DMS53 treated with DMSO at 0.1 percent for 48 hours (cell line): ENCODE results near the gene ZNF862.
A peak's percentile ranks its signal among the peaks of the same experiment; 100 is the strongest.
"Not testable (repeated sequence)": the region's sequence is repeated elsewhere in the genome, so short reads cannot be mapped to it uniquely, and the experiment has no call there.

ENCODE experiments used
- DNase-seq: peaks from one replicate; lab custom pipeline; 2025; ENCODE audit not compliant: unreplicated experiment; lab: John Stamatoyannopoulos, UW

ZNF862 gene

GRCh38 chr7:149879766-149880637 lies 41.8 kb downstream of the ZNF862 start:
- no peak for DNase-seq

DNA sequence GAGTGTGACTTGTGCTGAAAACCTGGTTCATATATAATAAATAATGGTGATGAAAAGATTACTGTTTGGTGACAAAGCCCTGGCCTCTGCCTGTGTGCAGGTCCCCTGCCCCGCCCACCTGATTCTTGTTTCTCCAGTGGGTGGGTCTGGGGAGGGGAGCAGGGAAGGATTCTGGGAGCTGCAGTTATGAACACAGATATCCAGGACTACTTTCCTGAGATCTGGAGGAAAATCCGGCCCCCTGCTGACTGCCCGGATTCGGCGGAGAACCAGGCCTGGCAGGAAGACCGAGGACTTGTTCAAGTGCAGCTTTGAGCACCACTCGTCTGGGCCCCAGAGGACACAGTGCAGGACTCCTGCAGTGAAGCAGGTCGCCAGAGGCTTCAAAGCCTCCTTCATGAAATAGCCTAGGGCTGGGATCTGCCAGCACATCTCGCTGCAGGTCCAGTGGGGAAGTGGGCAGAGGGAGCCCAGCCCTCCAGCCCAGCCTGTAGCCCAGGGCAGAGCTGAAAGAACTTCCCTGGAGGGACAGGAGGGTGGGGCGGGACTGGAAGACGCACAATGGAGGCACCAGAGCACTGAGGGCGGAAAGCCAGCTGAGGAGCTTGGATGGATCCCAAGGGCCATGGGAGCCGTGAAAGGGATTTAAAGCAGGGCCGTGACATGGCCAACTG lies 42.6 kb downstream of the ZNF862 start:
- DNase-seq = no peak

DNA sequence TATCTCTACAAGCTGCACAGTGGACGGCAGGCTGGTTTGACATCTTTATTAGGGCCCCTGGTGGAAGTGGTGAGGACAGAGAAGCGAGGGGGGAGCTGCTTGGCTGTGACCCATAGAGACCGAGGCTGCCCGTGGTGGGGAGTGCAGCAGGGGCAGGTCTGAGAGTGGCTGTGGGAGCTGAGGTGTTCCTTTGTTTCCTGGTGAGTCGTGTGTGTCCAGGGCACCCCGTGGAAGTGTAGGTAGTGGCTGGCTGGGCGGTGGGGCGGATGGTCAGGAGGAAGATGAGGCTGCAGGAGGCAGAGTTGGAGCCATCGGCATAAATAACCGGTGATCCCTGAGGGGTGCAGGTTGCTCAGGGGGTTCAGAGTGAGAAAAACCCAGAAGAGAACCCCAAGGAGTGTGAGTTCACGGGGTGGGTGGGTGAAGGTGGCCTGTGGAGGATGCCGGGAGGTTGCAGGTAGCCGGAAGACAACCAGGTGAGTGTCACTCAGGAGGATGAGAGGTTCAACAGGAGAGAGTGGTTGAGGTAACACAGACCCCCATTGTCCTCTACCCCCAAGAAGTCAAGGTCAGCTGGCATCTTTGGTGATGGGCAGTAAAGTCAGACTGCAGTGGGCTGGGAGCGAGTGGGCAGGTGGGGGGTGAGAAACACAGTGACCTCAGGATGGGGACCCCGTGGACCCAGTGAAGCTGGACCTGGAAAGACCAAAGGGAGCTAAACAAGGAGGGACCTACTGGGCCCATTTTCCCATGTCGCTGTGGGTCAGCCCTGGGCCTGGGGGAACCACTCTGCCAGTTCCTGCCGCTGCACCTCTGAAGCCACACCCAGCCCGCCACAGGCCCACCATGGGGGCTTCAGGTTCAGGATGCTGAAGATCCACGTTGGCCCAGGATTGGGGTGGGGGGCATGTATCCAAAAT lies 43.4 kb downstream of the ZNF862 start:
- DNase-seq = no peak

DNA sequence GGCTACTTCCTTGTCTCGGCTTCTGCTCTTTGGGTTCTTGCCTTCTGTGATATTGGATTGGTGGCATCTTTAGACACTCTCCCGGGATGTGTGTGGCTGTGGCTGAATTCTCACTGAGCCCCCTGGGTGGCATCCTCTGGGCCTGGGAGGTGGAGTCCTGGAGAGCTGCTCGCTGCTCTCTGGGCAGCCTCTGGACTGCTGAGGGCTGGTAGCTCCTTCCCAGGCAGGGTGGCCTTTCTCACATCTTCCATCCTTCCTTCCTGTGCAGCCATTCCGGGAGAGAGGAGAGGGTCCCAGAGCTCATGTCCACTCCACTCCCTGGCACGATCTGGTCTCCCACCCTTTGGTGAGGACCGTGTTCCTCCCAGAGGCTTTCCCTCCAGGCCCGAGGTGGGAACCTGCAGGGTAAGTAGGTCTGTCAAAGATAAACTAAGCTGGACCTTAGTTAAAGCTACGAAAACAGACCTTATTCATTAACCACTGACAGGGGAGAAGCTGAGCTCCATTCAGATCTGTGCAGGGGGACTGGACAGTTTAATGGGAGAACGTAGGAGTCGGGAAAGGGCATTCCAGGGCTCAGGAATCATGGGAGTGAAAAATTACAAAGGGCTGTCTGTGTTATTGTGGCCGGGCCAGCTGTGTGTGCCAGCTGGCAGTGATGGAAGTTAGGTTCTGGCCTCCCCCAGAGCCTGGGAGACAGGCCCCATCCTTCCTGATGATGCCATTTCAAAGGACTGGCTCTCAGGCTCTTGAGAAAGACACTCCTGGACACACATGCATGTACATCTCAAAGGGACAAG lies 44.3 kb downstream of the ZNF862 start:
- DNase-seq = no peak

DNA sequence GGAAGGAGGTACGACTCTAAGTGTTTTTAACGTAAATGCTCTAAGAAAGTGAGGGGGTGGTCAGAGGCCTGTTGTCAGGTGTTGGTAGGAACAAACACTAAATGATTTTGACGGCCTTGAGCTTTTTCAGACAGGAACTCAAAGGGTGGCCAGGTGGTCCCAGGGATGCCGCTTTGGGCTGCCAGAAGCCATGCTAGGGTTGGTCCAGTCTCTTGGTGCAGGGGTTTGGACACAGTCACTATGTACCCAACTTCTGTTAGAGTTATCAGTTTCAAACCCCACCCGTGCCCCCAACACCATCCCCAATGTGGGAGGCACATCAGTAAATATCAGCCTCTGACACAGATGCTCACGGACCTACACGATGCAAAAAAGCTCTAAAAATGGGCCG lies 44.9 kb downstream of the ZNF862 start:
- DNase-seq = no peak

GRCh38 chr7:149883452-149883861 lies 45.3 kb downstream of the ZNF862 start:
- DNase-seq = peak; percentile 69

DNA sequence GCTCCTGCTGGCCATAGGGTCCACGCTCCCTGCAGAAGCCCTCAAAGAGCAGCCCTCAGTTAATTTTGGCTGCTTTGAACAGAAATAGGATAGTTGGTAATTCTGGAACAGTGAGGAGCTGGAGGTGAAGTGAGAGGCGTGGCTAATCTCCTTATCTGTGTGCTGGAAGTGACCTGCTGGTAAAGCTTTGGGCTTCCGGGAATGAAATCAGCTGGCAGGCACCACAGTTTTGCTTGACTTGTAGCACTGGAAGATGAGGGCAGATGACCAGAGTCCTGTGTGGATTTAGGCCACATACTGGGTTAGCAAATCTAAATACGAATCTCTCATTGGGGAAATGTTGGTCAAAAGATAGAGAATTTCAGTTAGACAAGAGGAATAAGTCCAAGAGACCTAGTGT lies 45.8 kb downstream of the ZNF862 start:
- no peak for DNase-seq

- DNase-seq = no peak
These were observed 46.4 kb downstream of the ZNF862 start for GRCh38 chr7:149884541-149884940.

DNA sequence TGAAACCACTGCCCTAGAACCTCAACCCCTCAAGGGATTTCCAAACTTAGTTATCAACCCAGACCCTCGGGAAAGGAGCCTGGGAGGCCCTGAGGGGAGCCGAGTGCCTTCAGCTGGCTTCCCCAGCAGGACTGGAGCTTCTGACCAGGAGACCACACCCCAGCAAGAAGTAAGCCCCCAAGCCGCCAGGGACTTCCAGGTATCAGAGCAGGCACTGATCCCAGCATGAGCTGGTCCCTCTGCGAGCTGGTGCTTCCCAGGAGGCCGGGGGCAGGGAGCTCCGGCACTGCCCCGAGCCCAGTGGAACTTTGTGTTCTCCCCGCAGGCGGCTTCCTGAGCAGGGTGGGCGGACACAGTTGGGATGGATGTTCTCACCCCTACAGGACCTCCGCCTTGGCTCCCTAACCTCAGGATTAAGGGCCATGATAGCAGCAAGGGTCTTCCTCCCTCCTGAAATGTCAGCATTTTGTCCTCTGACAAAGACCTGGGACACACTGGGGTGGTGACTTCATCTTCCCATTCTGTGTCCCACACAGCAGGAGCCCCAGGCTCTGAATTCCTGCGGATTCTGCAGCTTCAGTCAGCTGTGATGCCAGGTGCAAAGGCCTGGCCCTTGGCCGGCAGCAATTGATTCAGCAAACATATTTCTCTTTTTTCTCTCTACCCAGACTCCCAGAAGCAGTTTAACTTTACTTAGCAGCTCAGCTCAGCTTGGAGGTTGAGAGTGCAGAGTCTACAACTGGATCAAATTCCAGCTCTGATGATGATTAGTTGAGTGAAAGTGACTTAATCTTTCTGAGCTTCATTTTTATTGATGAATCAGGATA lies 47.2 kb downstream of the ZNF862 start:
- no peak for DNase-seq

GRCh38 chr7:149886018-149886415 lies 47.8 kb downstream of the ZNF862 start:
- no peak for DNase-seq

DNA sequence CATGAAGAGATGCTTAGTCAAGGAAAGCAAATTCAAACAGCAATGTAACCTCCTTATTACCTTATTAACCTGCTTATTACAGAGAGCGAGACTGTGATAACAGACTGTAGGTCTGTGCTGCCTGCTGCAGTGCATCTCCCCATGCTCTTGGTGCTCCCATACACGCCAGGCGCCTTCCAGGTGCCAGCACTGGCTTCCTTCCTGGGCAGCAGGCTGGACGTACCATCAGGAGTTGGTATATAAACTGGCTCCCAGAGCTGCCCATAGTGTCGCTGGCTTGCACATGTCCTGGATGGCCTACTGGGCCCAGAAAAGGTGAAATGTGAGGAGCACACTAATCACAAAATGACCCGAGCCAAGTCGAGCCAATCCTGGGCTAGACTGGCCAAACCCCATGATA lies 49.1 kb downstream of the ZNF862 start:
- DNase-seq = no peak

GRCh38 chr7:149890715-149891114 lies 52.5 kb downstream of the ZNF862 start:
- DNase-seq = not testable (repeated sequence)

DNA sequence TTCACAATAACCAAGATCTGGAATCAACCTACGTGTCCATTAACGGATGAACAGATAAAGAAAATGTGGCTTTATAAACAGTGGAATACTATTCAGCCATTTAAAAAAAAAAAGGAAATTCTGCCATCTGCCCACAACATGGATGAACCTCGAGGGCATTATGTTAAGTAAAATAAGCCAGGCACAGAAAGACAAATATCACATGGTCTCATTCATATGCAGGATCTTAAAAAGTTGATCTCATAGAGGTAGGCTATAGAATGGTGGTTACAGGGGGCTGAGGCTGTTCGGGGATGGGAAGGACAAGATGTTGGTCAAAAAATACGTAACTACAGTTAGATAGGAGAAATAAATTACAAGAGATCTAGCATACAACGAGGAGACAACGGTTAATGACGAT lies 56.8 kb downstream of the ZNF862 start:
- DNase-seq = not testable (repeated sequence)

- not testable (repeated sequence) for DNase-seq
These were observed 69.7 kb downstream of the ZNF862 start for GRCh38 chr7:149907776-149908376.

- not testable (repeated sequence) for DNase-seq
These were observed 72.0 kb downstream of the ZNF862 start for GRCh38 chr7:149910219-149910618.

GRCh38 chr7:149912126-149912525 lies 74.0 kb downstream of the ZNF862 start:
- DNase-seq = not testable (repeated sequence)
